WTC11 (cell line): Measurements from ENCODE around the gene PPAN. TPM values are rescaled to one million over a fixed set of nuclear protein-coding genes. Genes with fewer than 3 reads are reported as not detected.

Source experiments
- ATAC-seq: fragments of 200-7000 bp; cut with Tn5 transposase; 2 replicates; pipeline ENCODE4 v1.10.0; 2021; ENCODE audit warnings: mild to moderate bottlenecking, moderate library complexity
- CTCF ChIA-PET: fragments of 300-600 bp; sonication (Branson Sonifier 250); formaldehyde crosslinking; loops from one replicate; lab custom pipeline; 2021; ENCODE audit warnings: antibody characterized with exemption; lab: Charles Lee
- POLR2A ChIA-PET: fragments of 350-600 bp; sonication (Branson Sonifier 250); formaldehyde crosslinking; loops from one replicate; lab custom pipeline; 2021; ENCODE audit warnings: antibody characterized with exemption; lab: Charles Lee
- DNase-seq: peaks from one replicate; pipeline ENCODE4 v3.0.0; 2021; ENCODE audit warnings: low spot score
- H3K27ac Mint-ChIP-seq: 2 replicates; pipeline ENCODE4 v1.8.0; 2021; ENCODE audit warnings: mixed read lengths
- H3K27me3 Mint-ChIP-seq: 2 replicates; pipeline ENCODE4 v1.8.0; 2021; ENCODE audit warnings: low read depth, mild to moderate bottlenecking, moderate library complexity, mixed read lengths
- H3K36me3 Mint-ChIP-seq: 2 replicates; pipeline ENCODE4 v1.8.0; 2021; ENCODE audit warnings: mixed read lengths
- H3K4me1 Mint-ChIP-seq: 2 replicates; pipeline ENCODE4 v1.8.0; 2022; ENCODE audit warnings: mixed read lengths
- H3K4me3 Mint-ChIP-seq: 2 replicates; pipeline ENCODE4 v1.8.0; 2021; ENCODE audit warnings: mild to moderate bottlenecking, moderate library complexity, mixed read lengths
- H3K9me3 Mint-ChIP-seq: 2 replicates; pipeline ENCODE4 v1.8.0; 2021; ENCODE audit warnings: mixed read lengths
- ATF2 ChIP-seq: sonication (generic); formaldehyde crosslinking; IDR thresholded peaks from 2 replicates; pipeline ENCODE4 v1.8.1; 2022; ENCODE audit warnings: low read depth, missing genetic modification reagents, borderline replicate concordance
- ATF3 ChIP-seq: sonication (generic); formaldehyde crosslinking; conservative IDR thresholded peaks from 2 replicates; pipeline ENCODE4 v1.8.1; 2022; ENCODE audit warnings: mild to moderate bottlenecking, missing genetic modification reagents
- CBFB ChIP-seq: sonication (generic); formaldehyde crosslinking; IDR thresholded peaks from 2 replicates; pipeline ENCODE4 v1.8.1; 2022; ENCODE audit warnings: mild to moderate bottlenecking, low read depth, missing genetic modification reagents
- CREM ChIP-seq: sonication (generic); formaldehyde crosslinking; IDR thresholded peaks from 2 replicates; pipeline ENCODE4 v1.8.1; 2022; ENCODE audit warnings: mild to moderate bottlenecking, missing genetic modification reagents, moderate library complexity
- E2F4 ChIP-seq: sonication (generic); formaldehyde crosslinking; IDR thresholded peaks from 2 replicates; pipeline ENCODE4 v1.8.1; 2022; ENCODE audit warnings: low read depth, mild to moderate bottlenecking, moderate library complexity, missing genetic modification reagents, borderline replicate concordance
- FOXK1 ChIP-seq: sonication (generic); formaldehyde crosslinking; IDR thresholded peaks from 2 replicates; pipeline ENCODE4 v1.8.0; 2022; ENCODE audit warnings: mild to moderate bottlenecking, moderate library complexity, missing genetic modification reagents
- FOXP1 ChIP-seq: sonication (generic); formaldehyde crosslinking; IDR thresholded peaks from 2 replicates; pipeline ENCODE4 v1.8.0; 2022; ENCODE audit warnings: missing genetic modification reagents, mild to moderate bottlenecking, moderate library complexity, borderline replicate concordance
- GRHL2 ChIP-seq: fragments of 250-450 bp; sonication (Bioruptor Pico); IDR thresholded peaks from 2 replicates; pipeline ENCODE4 v1.8.0; 2022; ENCODE audit warnings: mild to moderate bottlenecking, moderate library complexity; ENCODE audit not compliant: insufficient replicate concordance, severe bottlenecking
- HMGA2 ChIP-seq: fragments of 250-450 bp; sonication (Bioruptor Pico); IDR thresholded peaks from 2 replicates; pipeline ENCODE4 v1.4.0; 2021; ENCODE audit warnings: mild to moderate bottlenecking, moderate library complexity
- IRF2 ChIP-seq: sonication (generic); formaldehyde crosslinking; IDR thresholded peaks from 2 replicates; pipeline ENCODE4 v1.8.0; 2022; ENCODE audit warnings: low read depth, missing genetic modification reagents, borderline replicate concordance
- NFYB ChIP-seq: sonication (generic); formaldehyde crosslinking; conservative IDR thresholded peaks from 2 replicates; pipeline ENCODE4 v1.8.0; 2022; ENCODE audit warnings: low read depth, missing genetic modification reagents
- PRDM15 ChIP-seq: sonication (generic); formaldehyde crosslinking; IDR thresholded peaks from 2 replicates; pipeline ENCODE4 v1.8.0; 2022; ENCODE audit warnings: missing genetic modification reagents
- SP1 ChIP-seq: sonication (generic); formaldehyde crosslinking; conservative IDR thresholded peaks from 2 replicates; pipeline ENCODE4 v1.8.1; 2022; ENCODE audit warnings: missing genetic modification reagents
- TEAD1 ChIP-seq: sonication (generic); formaldehyde crosslinking; IDR thresholded peaks from 2 replicates; pipeline ENCODE4 v1.8.0; 2022; ENCODE audit warnings: mild to moderate bottlenecking, missing genetic modification reagents
- TEAD4 ChIP-seq: sonication (generic); formaldehyde crosslinking; IDR thresholded peaks from 2 replicates; pipeline ENCODE4 v1.8.0; 2022; ENCODE audit warnings: mild to moderate bottlenecking, missing genetic modification reagents
- ZNF219 ChIP-seq: sonication (generic); formaldehyde crosslinking; IDR thresholded peaks from 2 replicates; pipeline ENCODE4 v1.8.0; 2023; ENCODE audit warnings: missing genetic modification reagents, mild to moderate bottlenecking, borderline replicate concordance
- ZNF317 ChIP-seq: sonication (generic); formaldehyde crosslinking; IDR thresholded peaks from 2 replicates; pipeline ENCODE4 v1.8.1; 2023; ENCODE audit warnings: low read depth, mild to moderate bottlenecking, moderate library complexity, missing genetic modification reagents, borderline replicate concordance
- ZNF416 ChIP-seq: fragments of 250-450 bp; sonication (Bioruptor Pico); IDR thresholded peaks from 2 replicates; pipeline ENCODE4 v1.9.0; 2021; ENCODE audit warnings: mild to moderate bottlenecking, inconsistent platforms
- total RNA-seq: library from RNA; stranded (reverse); gene quantifications from 3 replicates; pipeline ENCODE4 v1.2.3, GENCODE V29; 2021
- TF ChIP-seq, protein P1 (sequence below): sonication (generic); formaldehyde crosslinking; IDR thresholded peaks from 2 replicates; pipeline ENCODE4 v1.8.1; 2023; ENCODE audit warnings: mild to moderate bottlenecking, missing genetic modification reagents
- TF ChIP-seq, protein P2 (sequence below): sonication (generic); formaldehyde crosslinking; IDR thresholded peaks from 2 replicates; pipeline ENCODE4 v1.8.0; 2023; ENCODE audit warnings: mild to moderate bottlenecking, missing genetic modification reagents

Gene PPAN
- total RNA-seq, 1 experiment from 2014 or later, result 83.7 TPM

- no peak for TF ChIP-seq PRDM15 (CRISPR knock-in tag)
- no peak for TF ChIP-seq ZNF317 (CRISPR knock-in tag)
- TF ChIP-seq ATF2 (CRISPR knock-in tag), result 0 out of 2 replicates have a peak, but pooled peaks have one; percentile 35
- TF ChIP-seq ATF3, result 0 out of 2 replicates have a peak, but pooled peaks have one; percentile 68
- 0 out of 2 replicates have a peak, but pooled peaks have one; percentile 35 for TF ChIP-seq FOXK1 (CRISPR knock-in tag)
- peak; percentile 80 for TF ChIP-seq FOXP1 (CRISPR knock-in tag)
- TF ChIP-seq, all 79 proteins: peak for 11
Observed at GRCh38 chr19:10061717-10062310, 44.3 kb upstream of the PPAN start (continued).

DNA sequence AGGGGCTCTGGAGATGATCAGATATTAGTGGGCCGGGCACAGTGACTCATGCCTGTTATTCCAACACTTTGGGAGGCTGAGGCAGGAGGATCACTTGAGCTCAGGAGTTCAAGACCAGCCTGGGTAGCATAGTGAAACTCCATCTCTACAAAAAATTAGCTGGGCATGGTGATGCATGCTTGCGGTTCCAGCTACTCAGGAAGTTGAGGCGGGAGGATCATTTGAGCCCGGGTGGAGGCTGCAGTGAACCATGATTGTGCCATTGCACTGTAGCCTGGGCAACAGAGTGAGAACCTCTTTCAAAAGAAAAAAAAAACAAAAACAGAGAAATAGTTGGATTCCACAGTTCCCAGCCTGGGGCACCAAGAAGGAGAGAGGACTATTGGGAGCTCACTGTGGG is 38.0 kb upstream of the PPAN start:
- Mint-ChIP-seq H3K36me3 (0 out of 2 replicates have a peak, but pooled peaks cover 2% of the 10 kb centered on the region), H3K4me1 (peaks cover 14% of the 10 kb centered on the region), H3K9me3 (peaks cover 15% of the 10 kb centered on the region), H3K27ac (no peak overlapping the region), H3K4me3 (no peak overlapping the region), H3K27me3 (peaks cover 12% of the 10 kb centered on the region; the same call in 1 of the 2 replicates)
- ChIA-PET CTCF (interaction anchor here (1.3 kb wide), 1 partner anchor 68 kb away, joined by 3 read pairs; no protein-coding TSS in a partner anchor), POLR2A (no interaction called here)
- DNase-seq (no peak), ATAC-seq (no peak)
- TF ChIP-seq, protein P1, sequence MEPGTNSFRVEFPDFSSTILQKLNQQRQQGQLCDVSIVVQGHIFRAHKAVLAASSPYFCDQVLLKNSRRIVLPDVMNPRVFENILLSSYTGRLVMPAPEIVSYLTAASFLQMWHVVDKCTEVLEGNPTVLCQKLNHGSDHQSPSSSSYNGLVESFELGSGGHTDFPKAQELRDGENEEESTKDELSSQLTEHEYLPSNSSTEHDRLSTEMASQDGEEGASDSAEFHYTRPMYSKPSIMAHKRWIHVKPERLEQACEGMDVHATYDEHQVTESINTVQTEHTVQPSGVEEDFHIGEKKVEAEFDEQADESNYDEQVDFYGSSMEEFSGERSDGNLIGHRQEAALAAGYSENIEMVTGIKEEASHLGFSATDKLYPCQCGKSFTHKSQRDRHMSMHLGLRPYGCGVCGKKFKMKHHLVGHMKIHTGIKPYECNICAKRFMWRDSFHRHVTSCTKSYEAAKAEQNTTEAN, result no peak
- TF ChIP-seq GRHL2 (no peak), TEAD1 (CRISPR knock-in tag) (no peak), CBFB (no peak), ZNF219 (CRISPR knock-in tag) (no peak), ZNF416 (CRISPR knock-in tag) (no peak), NFYB (CRISPR knock-in tag) (no peak), TEAD4 (CRISPR knock-in tag) (no peak), E2F4 (no peak), FOXK1 (CRISPR knock-in tag) (no peak), SP1 (CRISPR knock-in tag) (no peak), IRF2 (CRISPR knock-in tag) (no peak), CREM (CRISPR knock-in tag) (no peak), HMGA2 (CRISPR knock-in tag) (no peak)
- TF ChIP-seq, protein P2, sequence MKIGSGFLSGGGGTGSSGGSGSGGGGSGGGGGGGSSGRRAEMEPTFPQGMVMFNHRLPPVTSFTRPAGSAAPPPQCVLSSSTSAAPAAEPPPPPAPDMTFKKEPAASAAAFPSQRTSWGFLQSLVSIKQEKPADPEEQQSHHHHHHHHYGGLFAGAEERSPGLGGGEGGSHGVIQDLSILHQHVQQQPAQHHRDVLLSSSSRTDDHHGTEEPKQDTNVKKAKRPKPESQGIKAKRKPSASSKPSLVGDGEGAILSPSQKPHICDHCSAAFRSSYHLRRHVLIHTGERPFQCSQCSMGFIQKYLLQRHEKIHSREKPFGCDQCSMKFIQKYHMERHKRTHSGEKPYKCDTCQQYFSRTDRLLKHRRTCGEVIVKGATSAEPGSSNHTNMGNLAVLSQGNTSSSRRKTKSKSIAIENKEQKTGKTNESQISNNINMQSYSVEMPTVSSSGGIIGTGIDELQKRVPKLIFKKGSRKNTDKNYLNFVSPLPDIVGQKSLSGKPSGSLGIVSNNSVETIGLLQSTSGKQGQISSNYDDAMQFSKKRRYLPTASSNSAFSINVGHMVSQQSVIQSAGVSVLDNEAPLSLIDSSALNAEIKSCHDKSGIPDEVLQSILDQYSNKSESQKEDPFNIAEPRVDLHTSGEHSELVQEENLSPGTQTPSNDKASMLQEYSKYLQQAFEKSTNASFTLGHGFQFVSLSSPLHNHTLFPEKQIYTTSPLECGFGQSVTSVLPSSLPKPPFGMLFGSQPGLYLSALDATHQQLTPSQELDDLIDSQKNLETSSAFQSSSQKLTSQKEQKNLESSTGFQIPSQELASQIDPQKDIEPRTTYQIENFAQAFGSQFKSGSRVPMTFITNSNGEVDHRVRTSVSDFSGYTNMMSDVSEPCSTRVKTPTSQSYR (CRISPR knock-in tag), result no peak
